Measurements from ENCODE around the gene INSRR.

Gene INSRR

GRCh38 chr1:156858555-156858956, 361 bp downstream of the INSRR start:
- DNase-seq (ENCODE audit: low spot score), result no peak
- TF ChIP-seq CTCF (IDR thresholded peaks at IDR 0.05; ENCODE audit: extremely low read depth, insufficient read depth, missing control alignments), result no peak
- in situ Hi-C loops (cut with MboI; ENCODE audit: low pct_unique_long_range_greater_than_20kb, low sequenced_read_pairs, unreplicated experiment), result loop anchor here (25.0 kb wide), 1 partner anchor 146 kb away; the partner anchor contains the start of gene CRABP2

GRCh38 chr1:156857532-156857931, 1.4 kb downstream of the INSRR start:
- TF ChIP-seq CTCF (IDR thresholded peaks at IDR 0.05; ENCODE audit: extremely low read depth, insufficient read depth, missing control alignments), result no peak
- in situ Hi-C loops (cut with MboI; ENCODE audit: low pct_unique_long_range_greater_than_20kb, low sequenced_read_pairs, unreplicated experiment), result loop anchor here (25.0 kb wide), 1 partner anchor 145 kb away; the partner anchor contains the start of gene CRABP2
- DNase-seq (ENCODE audit: low spot score), result no peak

GRCh38 chr1:156856282-156856785, 2.6 kb downstream of the INSRR start:
- in situ Hi-C loops (cut with MboI; ENCODE audit: low pct_unique_long_range_greater_than_20kb, low sequenced_read_pairs, unreplicated experiment), result loop anchor here (25.0 kb wide), 1 partner anchor 144 kb away; the partner anchor contains the start of gene CRABP2
- DNase-seq (ENCODE audit: low spot score), result no peak
- TF ChIP-seq CTCF (IDR thresholded peaks at IDR 0.05; ENCODE audit: extremely low read depth, insufficient read depth, missing control alignments), result no peak

GRCh38 chr1:156854634-156855033, 4.3 kb downstream of the INSRR start:
- no peak for DNase-seq (ENCODE audit: low spot score)
- in situ Hi-C loops (cut with MboI; ENCODE audit: low pct_unique_long_range_greater_than_20kb, low sequenced_read_pairs, unreplicated experiment), result loop anchor here (25.0 kb wide), 1 partner anchor 142 kb away; the partner anchor contains the start of gene CRABP2
- TF ChIP-seq CTCF (IDR thresholded peaks at IDR 0.05; ENCODE audit: extremely low read depth, insufficient read depth, missing control alignments), result no peak

- no peak for TF ChIP-seq CTCF (IDR thresholded peaks at IDR 0.05; ENCODE audit: extremely low read depth, insufficient read depth, missing control alignments)
- DNase-seq (ENCODE audit: low spot score), result no peak
- in situ Hi-C loops (cut with MboI; ENCODE audit: low pct_unique_long_range_greater_than_20kb, low sequenced_read_pairs, unreplicated experiment), result loop anchor here (25.0 kb wide), 1 partner anchor 141 kb away; the partner anchor contains the start of gene CRABP2
Observed at GRCh38 chr1:156853761-156854160, 5.2 kb downstream of the INSRR start.

- in situ Hi-C loops (cut with MboI; ENCODE audit: low pct_unique_long_range_greater_than_20kb, low sequenced_read_pairs, unreplicated experiment), result loop anchor here (25.0 kb wide), 1 partner anchor 140 kb away; the partner anchor contains the start of gene CRABP2
- TF ChIP-seq CTCF (IDR thresholded peaks at IDR 0.05; ENCODE audit: extremely low read depth, insufficient read depth, missing control alignments), result no peak
- no peak for DNase-seq (ENCODE audit: low spot score)
Observed at GRCh38 chr1:156852418-156852874, 6.5 kb downstream of the INSRR start.

All from GM13977 (cell line).